Keratinocyte (primary cell): ENCODE measurements around the gene CAVIN1.

Experiments used
- EZH2 ChIP-seq: IDR thresholded peaks from one replicate; pipeline ENCODE4 v1.6.1; 2012; ENCODE audit warnings: inconsistent platforms, mild to moderate bottlenecking, low read length, moderate library complexity
- TF ChIP-seq, protein P1 (sequence below), 3 experiments: IDR thresholded peaks in 1 of 3; conservative IDR thresholded peaks in 1 of 3; optimal IDR thresholded peaks in 1 of 3; 2 replicates in 2 of 3; 3 replicates in 1 of 3; pipeline versions ENCODE3 to v1.5.1; 2011; ENCODE audit warnings: low read length in 3 of 3, mild to moderate bottlenecking in 3 of 3, moderate library complexity in 2 of 3, control low read depth in 1 of 3, inconsistent platforms in 1 of 3; ENCODE audit not compliant: insufficient read depth in 2 of 3; ENCODE audit errors: extremely low read depth in 1 of 3

DNA sequence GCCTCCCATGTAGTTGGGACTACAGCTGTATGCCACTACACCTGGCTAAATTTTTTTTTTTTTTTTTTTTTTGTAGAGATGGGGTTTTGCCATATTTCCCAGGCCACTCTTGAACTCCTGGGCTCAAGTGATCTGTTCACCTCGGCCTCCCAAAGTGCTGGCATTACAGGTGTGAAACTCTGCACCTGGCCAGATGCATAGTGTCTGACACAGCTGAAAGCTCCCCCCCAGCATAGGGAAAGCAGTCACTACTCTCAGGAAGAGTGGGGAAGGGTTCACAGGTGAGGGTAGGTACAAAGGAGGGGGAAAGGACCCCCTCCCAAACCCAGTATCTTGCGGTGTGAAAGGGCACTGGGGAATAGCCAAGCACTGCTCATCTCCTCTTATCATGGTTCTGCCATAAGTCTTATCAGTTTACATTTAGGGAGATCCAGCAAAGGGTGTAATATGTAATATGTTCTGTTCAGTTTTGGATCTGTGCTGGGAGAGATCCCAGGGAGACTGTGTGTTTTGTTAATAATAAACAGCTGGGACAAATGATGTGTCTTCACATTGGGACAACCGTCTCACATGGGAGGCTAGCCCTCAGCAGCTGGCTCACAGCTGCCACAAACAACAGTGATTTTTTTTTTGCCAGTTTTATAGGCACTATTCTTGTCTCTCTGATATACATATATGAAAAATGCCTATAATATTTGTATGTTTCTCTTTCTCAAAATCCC is 6.8 kb upstream of the CAVIN1 start:
- TF ChIP-seq, protein P1, sequence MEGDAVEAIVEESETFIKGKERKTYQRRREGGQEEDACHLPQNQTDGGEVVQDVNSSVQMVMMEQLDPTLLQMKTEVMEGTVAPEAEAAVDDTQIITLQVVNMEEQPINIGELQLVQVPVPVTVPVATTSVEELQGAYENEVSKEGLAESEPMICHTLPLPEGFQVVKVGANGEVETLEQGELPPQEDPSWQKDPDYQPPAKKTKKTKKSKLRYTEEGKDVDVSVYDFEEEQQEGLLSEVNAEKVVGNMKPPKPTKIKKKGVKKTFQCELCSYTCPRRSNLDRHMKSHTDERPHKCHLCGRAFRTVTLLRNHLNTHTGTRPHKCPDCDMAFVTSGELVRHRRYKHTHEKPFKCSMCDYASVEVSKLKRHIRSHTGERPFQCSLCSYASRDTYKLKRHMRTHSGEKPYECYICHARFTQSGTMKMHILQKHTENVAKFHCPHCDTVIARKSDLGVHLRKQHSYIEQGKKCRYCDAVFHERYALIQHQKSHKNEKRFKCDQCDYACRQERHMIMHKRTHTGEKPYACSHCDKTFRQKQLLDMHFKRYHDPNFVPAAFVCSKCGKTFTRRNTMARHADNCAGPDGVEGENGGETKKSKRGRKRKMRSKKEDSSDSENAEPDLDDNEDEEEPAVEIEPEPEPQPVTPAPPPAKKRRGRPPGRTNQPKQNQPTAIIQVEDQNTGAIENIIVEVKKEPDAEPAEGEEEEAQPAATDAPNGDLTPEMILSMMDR (optimal IDR thresholded peaks at IDR 0.05 in 1 of 3, IDR thresholded peaks at IDR 0.05 in 1 of 3, conservative IDR thresholded peaks at IDR 0.05 in 1 of 3; ENCODE audit: extremely low read depth in 1 of 3, insufficient read depth in 2 of 3, low read length in 3 of 3), result no peak
- TF ChIP-seq EZH2, result no peak
